ENCODE data around the gene ADAMTS7. TPM values are rescaled to one million over a fixed set of nuclear protein-coding genes. Genes with fewer than 3 reads are reported as not detected.
"Not testable (repeated sequence)": the region's sequence is repeated elsewhere in the genome, so short reads cannot be mapped to it uniquely, and the experiment has no call there.

Gene ADAMTS7
- total and polyA plus RNA-seq, 12 donors: 3.5 to 47.0 (median 17.9) TPM

- Histone ChIP-seq H3K27me3 (no peaks in the 10 kb centered on the region), H3K4me3 (no peak overlapping the region), H3K36me3 (peaks cover 0 to 8% (median 0%) of the 10 kb centered on the region in 9 donors), H3K4me1 (peaks cover 0 to 10% (median 3%) of the 10 kb centered on the region in 9 donors), H3K27ac (no peak overlapping the region), H3K9me3 (no peaks in the 10 kb centered on the region)
- no peak for ATAC-seq
- intact Hi-C loops (cut with DNase I): loop anchor here in 1 of 10 donors (10.0 kb wide), 1 partner anchor 47 kb away; the partner anchor contains the start of gene ADAMTS7
- no peak for DNase-seq
- no peak for TF ChIP-seq CTCF (IDR thresholded peaks at IDR 0.05)
- WGBS, 2 donors: 84 to 88% methylated on average over 13 of the region's 13 CpGs
Observed at GRCh38 chr15:78768096-78768495, 43.2 kb downstream of the ADAMTS7 start.

- Histone ChIP-seq H3K4me3 (no peak overlapping the region), H3K36me3 (peaks cover 0 to 8% (median 0%) of the 10 kb centered on the region in 9 donors), H3K27me3 (no peaks in the 10 kb centered on the region), H3K4me1 (peaks cover 0 to 17% (median 8%) of the 10 kb centered on the region in 9 donors), H3K27ac (no peak overlapping the region), H3K9me3 (no peaks in the 10 kb centered on the region)
- TF ChIP-seq CTCF (IDR thresholded peaks at IDR 0.05): peak in 1 of 9 donors; percentile 17
- intact Hi-C loops (cut with DNase I): loop anchor here in 1 of 10 donors (10.0 kb wide), 1 partner anchor 47 kb away; the partner anchor contains the start of gene ADAMTS7
- DNase-seq: peak in 1 of 2 donors; percentile 10
- WGBS, 2 donors: 92 to 94% methylated on average over 13 to 16 of the region's 16 CpGs
- ATAC-seq: no peak
Observed at GRCh38 chr15:78767331-78767951, 43.8 kb downstream of the ADAMTS7 start.

- intact Hi-C loops (cut with DNase I): loop anchor here in 1 of 10 donors (10.0 kb wide), 1 partner anchor 48 kb away; the partner anchor contains the start of gene ADAMTS7
- ATAC-seq (peak in 2 of 8 donors; percentile 14 to 56), DNase-seq (peak in 1 of 2 donors; percentile 14)
- not testable (repeated sequence) for H3K4me3 ChIP-seq, H3K36me3 ChIP-seq, H3K27me3 ChIP-seq, H3K27ac ChIP-seq, H3K9me3 ChIP-seq
- WGBS, 2 donors: 90 to 93% methylated on average over 20 to 21 of the region's 21 CpGs
- peaks cover 4 to 25% (median 13%) of the 10 kb centered on the region in 9 donors for H3K4me1 ChIP-seq
Observed at GRCh38 chr15:78766641-78767071, 44.6 kb downstream of the ADAMTS7 start.

- Histone ChIP-seq H3K9me3 (no peaks in the 10 kb centered on the region), H3K4me1 (peaks cover 4 to 31% (median 18%) of the 10 kb centered on the region in 9 donors), H3K36me3 (peaks cover 0 to 4% (median 0%) of the 10 kb centered on the region in 9 donors), H3K27ac (no peak overlapping the region), H3K27me3 (no peaks in the 10 kb centered on the region), H3K4me3 (no peak overlapping the region)
- 92 to 94% methylated on average over 6 of the region's 6 CpGs for WGBS, 2 donors
- DNase-seq: no peak
- intact Hi-C loops (cut with DNase I): loop anchor here in 1 of 10 donors (10.0 kb wide), 1 partner anchor 49 kb away; the partner anchor contains the start of gene ADAMTS7
- TF ChIP-seq CTCF (IDR thresholded peaks at IDR 0.05): no peak
- no peak for ATAC-seq
Observed at GRCh38 chr15:78766041-78766440, 45.2 kb downstream of the ADAMTS7 start.

GRCh38 chr15:78765154-78765860, 46.0 kb downstream of the ADAMTS7 start:
- WGBS, 2 donors: 85 to 87% methylated on average over 17 to 18 of the region's 18 CpGs
- H3K4me3 ChIP-seq, H3K9me3 ChIP-seq, H3K27me3 ChIP-seq, DNase-seq, H3K27ac ChIP-seq, ATAC-seq, H3K36me3 ChIP-seq: not testable (repeated sequence)
- H3K4me1 ChIP-seq: peaks cover 4 to 37% (median 20%) of the 10 kb centered on the region in 9 donors
- intact Hi-C loops (cut with DNase I): loop anchor here in 1 of 10 donors (10.0 kb wide), 1 partner anchor 49 kb away; the partner anchor contains the start of gene ADAMTS7
